Measurements from ENCODE around the gene ABI3BP.
"Not testable (repeated sequence)": the region's sequence is repeated elsewhere in the genome, so short reads cannot be mapped to it uniquely, and the experiment has no call there.

Gene ABI3BP

DNA sequence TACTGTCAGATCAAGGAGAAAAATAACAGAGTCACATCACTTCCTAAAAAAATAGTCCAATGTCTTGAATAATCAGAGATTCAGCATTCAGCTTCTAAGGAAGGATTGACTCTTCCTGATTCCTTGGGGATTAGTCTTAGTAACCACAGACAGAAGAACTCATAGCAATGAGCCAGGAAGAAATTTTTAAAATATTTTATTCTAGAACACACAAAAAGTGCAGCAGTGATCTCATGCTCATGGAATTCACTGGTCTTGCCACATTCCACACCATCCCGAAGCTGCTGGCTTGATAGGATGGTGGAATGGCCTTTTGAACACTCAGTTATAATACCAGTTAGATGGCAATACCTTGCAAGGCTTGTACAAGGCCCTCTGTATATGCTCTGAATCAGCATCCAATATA, 43.0 kb upstream of the ABI3BP start:
- H3K4me3 ChIP-seq (ENCODE audit: low read depth, low read length), result no peak overlapping the region
- TF ChIP-seq, protein P1, sequence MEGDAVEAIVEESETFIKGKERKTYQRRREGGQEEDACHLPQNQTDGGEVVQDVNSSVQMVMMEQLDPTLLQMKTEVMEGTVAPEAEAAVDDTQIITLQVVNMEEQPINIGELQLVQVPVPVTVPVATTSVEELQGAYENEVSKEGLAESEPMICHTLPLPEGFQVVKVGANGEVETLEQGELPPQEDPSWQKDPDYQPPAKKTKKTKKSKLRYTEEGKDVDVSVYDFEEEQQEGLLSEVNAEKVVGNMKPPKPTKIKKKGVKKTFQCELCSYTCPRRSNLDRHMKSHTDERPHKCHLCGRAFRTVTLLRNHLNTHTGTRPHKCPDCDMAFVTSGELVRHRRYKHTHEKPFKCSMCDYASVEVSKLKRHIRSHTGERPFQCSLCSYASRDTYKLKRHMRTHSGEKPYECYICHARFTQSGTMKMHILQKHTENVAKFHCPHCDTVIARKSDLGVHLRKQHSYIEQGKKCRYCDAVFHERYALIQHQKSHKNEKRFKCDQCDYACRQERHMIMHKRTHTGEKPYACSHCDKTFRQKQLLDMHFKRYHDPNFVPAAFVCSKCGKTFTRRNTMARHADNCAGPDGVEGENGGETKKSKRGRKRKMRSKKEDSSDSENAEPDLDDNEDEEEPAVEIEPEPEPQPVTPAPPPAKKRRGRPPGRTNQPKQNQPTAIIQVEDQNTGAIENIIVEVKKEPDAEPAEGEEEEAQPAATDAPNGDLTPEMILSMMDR (IDR thresholded peaks at IDR 0.05; ENCODE audit: borderline replicate concordance, insufficient read depth, low read depth, low read length), result no peak

DNA sequence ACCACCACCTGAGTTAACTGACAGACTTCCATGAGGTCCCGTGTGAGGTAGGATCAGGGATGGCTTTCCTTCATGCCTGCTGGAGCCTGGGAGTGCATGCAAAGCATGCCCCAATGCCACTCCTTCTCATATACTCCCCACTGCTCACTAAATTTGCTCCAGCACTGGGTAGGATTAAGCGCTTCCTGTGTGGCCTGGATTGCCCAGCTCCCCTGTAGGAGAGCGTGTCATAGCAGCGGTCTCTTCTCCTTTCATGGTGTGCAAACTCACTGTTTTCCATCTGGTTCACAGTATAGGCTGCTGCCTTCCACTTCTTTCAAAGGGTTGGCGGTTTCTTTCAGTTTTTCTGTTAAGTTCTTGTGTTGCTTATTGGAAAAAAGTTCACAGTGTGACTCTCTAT, 34.1 kb upstream of the ABI3BP start:
- TF ChIP-seq, protein P1 (IDR thresholded peaks at IDR 0.05; ENCODE audit: borderline replicate concordance, insufficient read depth, low read depth, low read length), result no peak
- H3K4me3 ChIP-seq (ENCODE audit: low read depth, low read length), result no peak overlapping the region

DNA sequence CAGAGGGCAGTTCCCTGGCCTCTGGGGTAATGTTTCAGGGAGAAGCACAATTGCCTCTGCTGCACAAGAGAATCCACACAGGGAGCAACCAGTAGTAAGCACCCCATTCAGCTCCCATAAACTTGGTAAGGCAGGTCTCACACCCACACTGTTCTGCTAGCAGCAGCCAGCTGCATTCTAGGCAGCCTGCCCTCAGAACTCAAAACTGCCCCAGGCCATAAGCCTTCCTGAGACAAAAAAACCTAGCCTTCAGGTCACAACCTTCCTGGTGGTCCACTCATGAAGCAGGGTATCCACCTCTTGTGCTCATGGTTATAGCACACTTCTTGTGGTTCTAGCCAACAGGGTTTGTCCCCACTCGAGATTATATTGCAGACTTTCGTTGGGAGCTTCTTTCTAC, 33.7 kb upstream of the ABI3BP start:
- H3K4me3 ChIP-seq (ENCODE audit: low read depth, low read length), result no peak overlapping the region
- TF ChIP-seq, protein P1 (IDR thresholded peaks at IDR 0.05; ENCODE audit: borderline replicate concordance, insufficient read depth, low read depth, low read length), result no peak

DNA sequence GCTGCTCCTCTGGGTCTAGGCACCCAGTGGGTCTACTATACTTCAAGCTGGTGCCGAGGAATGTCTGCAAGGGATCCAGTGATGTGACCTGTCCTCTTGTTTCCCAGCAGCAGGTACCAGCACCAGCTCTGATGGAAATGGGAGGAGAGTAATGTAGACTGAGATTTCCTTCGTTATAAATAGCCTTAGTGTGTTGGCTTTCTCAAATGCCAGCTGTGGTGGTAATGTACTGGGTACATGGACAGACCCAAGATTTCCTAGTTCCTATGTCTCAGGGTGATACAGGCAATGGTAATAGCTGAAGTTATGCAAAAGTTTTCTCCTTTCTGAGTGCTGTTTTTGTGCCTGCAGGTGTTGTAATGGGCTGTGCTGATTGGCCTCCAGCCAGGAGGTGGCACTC, 33.0 kb upstream of the ABI3BP start:
- H3K4me3 ChIP-seq (ENCODE audit: low read depth, low read length), result no peak overlapping the region
- TF ChIP-seq, protein P1 (IDR thresholded peaks at IDR 0.05; ENCODE audit: borderline replicate concordance, insufficient read depth, low read depth, low read length), result no peak

DNA sequence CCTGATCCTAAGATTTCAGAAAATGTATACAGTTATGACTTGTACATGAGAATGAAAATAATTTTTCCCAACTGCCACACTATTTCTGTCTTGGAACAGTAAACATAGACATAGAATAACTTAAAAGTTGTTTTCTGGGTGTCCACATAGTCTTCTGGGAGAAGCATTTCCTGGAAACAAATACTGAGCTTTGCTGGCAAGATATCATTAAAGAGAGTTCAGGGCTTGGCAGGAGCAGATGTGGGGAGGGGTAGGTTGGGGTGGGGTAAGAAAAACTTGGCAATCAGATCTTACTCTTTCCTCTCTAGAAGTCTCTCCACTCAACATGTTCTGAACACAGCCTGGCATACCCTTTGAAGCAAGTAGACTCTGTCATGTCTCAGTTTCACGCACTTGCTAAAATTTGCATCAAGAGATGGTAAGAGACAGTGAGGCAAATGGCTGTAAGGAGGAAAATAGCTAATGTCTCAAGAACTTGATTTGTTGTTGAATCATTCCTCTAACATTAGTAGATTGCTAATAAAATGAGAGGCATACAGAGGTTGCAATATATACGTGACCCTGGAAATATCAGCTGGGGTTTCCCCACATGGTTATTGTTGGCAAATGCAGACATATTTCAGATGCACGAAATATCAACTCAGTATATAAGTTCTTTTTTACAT, 27.3 kb upstream of the ABI3BP start:
- no peak overlapping the region for H3K4me3 ChIP-seq (ENCODE audit: low read depth, low read length)
- TF ChIP-seq, protein P1 (IDR thresholded peaks at IDR 0.05; ENCODE audit: borderline replicate concordance, insufficient read depth, low read depth, low read length), result no peak

DNA sequence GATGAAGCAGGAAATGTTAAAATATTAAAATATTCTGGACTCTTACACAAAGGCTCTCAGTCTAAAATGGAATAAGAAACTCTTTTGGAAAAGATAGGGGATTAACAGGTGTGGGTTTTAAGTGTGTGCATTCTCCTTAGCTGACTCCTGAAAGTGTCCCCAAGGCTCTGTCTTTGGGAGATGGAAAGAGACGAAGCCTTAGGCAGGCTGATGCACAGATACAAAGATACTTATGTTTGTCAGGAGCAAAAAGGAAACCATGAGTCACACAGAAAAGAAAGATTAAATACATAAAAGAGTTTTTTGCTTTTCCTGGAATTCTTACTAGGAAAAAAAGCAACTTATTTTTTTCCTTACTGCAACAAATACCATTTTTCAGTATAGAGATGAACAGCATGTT, 23.8 kb upstream of the ABI3BP start:
- TF ChIP-seq, protein P1 (IDR thresholded peaks at IDR 0.05; ENCODE audit: borderline replicate concordance, insufficient read depth, low read depth, low read length), result no peak
- H3K4me3 ChIP-seq (ENCODE audit: low read depth, low read length), result no peak overlapping the region

DNA sequence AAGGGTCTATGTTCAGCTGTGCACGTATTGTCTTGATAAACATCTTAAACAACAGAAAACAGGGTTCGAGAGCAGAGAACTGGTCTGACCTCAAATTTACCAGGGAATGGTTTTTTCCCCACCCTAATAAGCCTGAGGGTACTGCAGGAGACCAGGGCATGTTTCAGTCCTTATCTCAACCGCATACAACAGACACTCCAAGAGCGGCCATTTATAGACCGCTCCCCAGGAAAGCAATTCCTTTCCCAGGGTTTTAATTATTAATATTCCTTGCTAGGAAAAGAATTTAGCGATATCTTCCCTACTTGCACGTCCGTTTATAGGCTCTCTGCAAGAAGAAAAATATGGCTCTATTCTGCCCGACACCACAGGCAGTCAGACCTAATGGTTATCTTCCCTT, 19.1 kb upstream of the ABI3BP start:
- H3K4me3 ChIP-seq (ENCODE audit: low read depth, low read length), result not testable (repeated sequence)

DNA sequence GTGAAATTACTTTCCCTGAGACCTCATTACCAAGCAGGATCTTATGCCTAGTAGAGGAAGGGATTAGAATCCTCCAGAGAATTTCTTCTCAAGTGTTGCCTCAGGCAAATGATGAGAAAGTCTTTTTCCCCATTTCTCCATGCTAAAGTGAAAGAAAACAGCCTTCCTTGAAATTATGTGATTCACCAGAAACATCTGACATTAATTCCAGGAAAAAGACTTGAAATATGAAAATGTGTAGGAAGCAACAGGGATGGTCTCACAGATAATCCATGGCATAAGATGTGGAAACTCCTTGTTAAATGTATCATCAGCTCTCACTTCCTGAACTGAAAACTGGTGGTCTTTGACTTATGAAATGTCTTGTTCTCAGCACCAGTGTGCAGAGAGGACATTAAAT, 17.9 kb upstream of the ABI3BP start:
- no peak overlapping the region for H3K4me3 ChIP-seq (ENCODE audit: low read depth, low read length)
- TF ChIP-seq, protein P1 (IDR thresholded peaks at IDR 0.05; ENCODE audit: borderline replicate concordance, insufficient read depth, low read depth, low read length), result no peak
